Activated CD4-positive, alpha-beta T cell treated with anti-CD3 and anti-CD28 coated beads, Interleukin-2, amount 10 ng/mL, durations not matched to agents 24 days and 14 days (primary cell): ENCODE results near the gene EMILIN2. TPM values are rescaled to one million over a fixed set of nuclear protein-coding genes. Genes with fewer than 3 reads are reported as not detected.
A peak's percentile ranks its signal among the peaks of the same experiment; 100 is the strongest.

Experiments used
- DNase-seq: peaks from one replicate; pipeline ENCODE4 v3.0.0; 2022
- H3K27ac Mint-ChIP-seq: one replicate; pipeline ENCODE4 v1.8.0; 2022; ENCODE audit warnings: mild to moderate bottlenecking, mixed read lengths
- H3K27me3 Mint-ChIP-seq: one replicate; pipeline ENCODE4 v1.8.0; 2022; ENCODE audit warnings: mixed read lengths
- H3K36me3 Mint-ChIP-seq: one replicate; pipeline ENCODE4 v1.8.0; 2022; ENCODE audit warnings: low read depth, mild to moderate bottlenecking, mixed read lengths
- H3K4me1 Mint-ChIP-seq: one replicate; pipeline ENCODE4 v1.8.0; 2021; ENCODE audit warnings: mixed read lengths
- H3K4me3 Mint-ChIP-seq: one replicate; pipeline ENCODE4 v1.8.0; 2022; ENCODE audit warnings: mild to moderate bottlenecking, moderate library complexity, mixed read lengths
- H3K9me3 Mint-ChIP-seq: one replicate; pipeline ENCODE4 v1.8.0; 2021; ENCODE audit warnings: mixed read lengths
- intact Hi-C: fragments of 100-400 bp; cut with micrococcal nuclease; formaldehyde crosslinking; loops from one replicate; pipeline ENCODE4 v1.15.1; 2023
- total RNA-seq: library from RNA; stranded (reverse); gene quantifications from 2 replicates; pipeline ENCODE4 v1.2.3, GENCODE V29; 2022

EMILIN2 gene
- total RNA-seq, 1 donor from 2014 or later, result 35.5 TPM

DNA sequence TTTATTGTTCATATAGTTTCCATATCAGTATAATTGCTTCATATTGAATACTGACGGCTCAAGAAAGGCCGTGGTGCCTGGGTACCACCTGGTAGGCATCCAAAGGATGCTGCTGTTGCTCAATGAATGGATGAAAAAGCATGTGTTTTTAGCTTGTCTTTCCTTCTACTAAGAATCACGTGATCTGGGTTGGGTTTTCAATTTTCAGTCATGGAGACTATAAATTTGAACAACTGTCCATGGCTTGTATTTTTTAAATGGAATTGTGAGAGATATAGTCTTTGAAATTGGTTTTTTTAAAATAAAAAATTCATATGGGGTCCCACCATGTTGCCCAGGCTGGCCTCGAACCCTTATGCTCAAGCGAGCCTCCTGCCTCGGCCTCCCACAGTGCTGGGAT is 25.3 kb downstream of the EMILIN2 start:
- Mint-ChIP-seq H3K36me3 (no peaks in the 10 kb centered on the region), H3K4me3 (no peak overlapping the region)

DNA sequence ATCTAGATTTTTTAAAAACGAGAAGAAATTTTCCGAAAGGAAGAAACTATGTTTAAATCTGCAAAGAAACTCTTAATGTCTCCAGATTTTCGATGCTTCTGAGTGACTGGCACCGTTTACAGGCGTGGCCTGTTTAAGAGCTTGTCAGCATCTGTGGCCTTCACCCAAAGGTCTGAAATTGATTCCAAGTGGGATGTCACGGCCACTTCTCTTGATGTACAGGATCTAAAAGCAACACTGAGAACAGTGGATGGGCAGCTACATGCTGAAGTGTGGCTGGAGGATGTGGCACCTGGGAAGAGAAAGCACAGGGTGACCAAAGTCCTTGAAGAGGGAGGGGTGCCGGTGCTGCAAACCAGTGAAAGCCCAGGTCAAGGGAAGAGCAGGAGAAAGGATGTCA is 28.0 kb downstream of the EMILIN2 start:
- Mint-ChIP-seq H3K4me3 (no peak overlapping the region), H3K27ac (no peak overlapping the region), H3K9me3 (no peaks in the 10 kb centered on the region), H3K27me3 (peaks cover 2% of the 10 kb centered on the region), H3K36me3 (no peaks in the 10 kb centered on the region), H3K4me1 (peaks cover 1% of the 10 kb centered on the region)
- intact Hi-C loops, result no loop called here
- DNase-seq, result no peak

More for the DNA sequence above, 25.3 kb downstream of the EMILIN2 start:
- Mint-ChIP-seq H3K9me3 (no peaks in the 10 kb centered on the region), H3K4me1 (peaks cover 1% of the 10 kb centered on the region), H3K27ac (no peak overlapping the region), H3K27me3 (peaks cover 5% of the 10 kb centered on the region)
- DNase-seq, result no peak
- intact Hi-C loops, result no loop called here

DNA sequence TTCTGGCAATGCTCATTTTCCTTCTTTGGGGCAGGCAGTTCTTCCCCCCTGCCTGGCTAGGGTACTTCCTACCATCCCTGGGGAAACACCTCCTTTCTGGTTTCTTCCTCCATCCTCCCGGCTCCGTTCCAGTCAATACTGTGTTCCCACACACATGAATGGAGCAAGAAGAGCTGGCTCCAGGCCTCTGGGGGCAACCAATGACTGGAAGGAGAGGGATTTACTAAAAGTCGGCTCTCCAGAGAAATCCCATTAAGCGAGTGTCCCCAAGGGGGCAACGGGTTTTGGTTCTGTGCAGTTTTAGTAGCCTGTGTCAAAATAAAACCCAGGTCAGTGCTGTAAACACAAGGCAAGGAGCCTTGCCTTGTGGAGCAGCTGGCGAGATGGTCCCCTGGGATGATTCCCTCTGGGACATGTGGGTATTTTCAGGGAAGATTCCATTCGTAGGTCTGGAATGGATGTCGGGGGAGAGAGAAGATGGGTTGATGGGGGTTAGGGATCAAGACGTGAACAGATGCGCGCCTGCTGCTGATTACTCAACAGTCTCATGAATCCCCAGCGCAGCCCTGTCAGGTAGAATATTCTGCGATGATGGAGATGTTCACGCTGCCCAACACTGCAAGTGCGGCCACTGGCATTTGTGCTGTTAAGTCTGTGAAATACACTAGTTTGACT is 32.0 kb downstream of the EMILIN2 start:
- Mint-ChIP-seq H3K27ac (no peak overlapping the region), H3K4me3 (no peak overlapping the region), H3K36me3 (no peaks in the 10 kb centered on the region), H3K4me1 (peaks cover 23% of the 10 kb centered on the region), H3K9me3 (no peaks in the 10 kb centered on the region), H3K27me3 (no peaks in the 10 kb centered on the region)
- intact Hi-C loops, result no loop called here
- DNase-seq, result no peak

DNA sequence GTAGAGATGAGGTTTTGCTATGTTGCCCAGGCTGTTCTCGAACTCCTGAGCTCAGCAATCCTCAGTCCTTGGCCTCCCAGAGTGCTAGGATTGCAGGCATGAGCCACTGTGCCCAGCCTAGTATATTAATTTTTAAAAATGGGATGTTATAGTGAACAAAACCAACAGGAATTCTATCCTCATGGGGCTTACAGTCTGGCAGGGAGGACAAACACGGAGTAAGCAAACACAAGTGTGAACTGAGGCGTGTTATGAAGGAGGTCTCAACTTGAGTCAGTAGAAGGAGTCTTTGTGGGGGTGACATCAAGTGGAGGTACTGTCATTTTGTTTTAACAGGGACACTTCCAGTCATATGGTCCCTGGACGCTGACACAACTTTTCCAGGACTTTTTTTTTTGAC is 33.1 kb downstream of the EMILIN2 start:
- intact Hi-C loops, result no loop called here

DNA sequence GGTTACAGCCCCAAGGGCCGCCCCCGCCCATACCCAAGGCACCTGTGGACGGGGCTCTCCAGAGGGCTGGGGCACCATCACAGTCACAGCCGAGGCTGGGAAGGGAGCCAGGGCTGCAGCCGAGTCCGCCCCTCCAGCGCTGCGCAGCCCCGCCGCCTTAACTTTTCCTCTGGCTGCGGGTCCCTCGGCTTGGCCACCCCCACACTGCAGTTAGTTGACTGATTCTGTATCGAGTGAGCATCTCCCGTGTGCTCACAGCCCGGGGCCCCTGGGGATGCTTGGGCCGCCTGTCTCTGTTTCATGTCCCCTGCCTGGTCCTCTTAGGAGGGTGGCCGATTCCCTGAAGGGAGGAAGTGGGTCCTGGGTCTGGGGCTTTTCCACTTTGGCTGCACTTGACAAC is 33.7 kb downstream of the EMILIN2 start:
- H3K27ac Mint-ChIP-seq, result no peak overlapping the region
- no peaks in the 10 kb centered on the region for H3K36me3 Mint-ChIP-seq
- no peaks in the 10 kb centered on the region for H3K9me3 Mint-ChIP-seq
- DNase-seq, result no peak
- no peak overlapping the region for H3K4me3 Mint-ChIP-seq
- peaks cover 24% of the 10 kb centered on the region for H3K4me1 Mint-ChIP-seq
- intact Hi-C loops, result no loop called here
- H3K27me3 Mint-ChIP-seq, result no peaks in the 10 kb centered on the region

More for the DNA sequence above, 33.1 kb downstream of the EMILIN2 start:
- Mint-ChIP-seq H3K36me3 (no peaks in the 10 kb centered on the region), H3K27me3 (no peaks in the 10 kb centered on the region), H3K4me3 (no peak overlapping the region), H3K9me3 (no peaks in the 10 kb centered on the region), H3K27ac (no peak overlapping the region), H3K4me1 (peaks cover 25% of the 10 kb centered on the region)
- DNase-seq, result no peak

DNA sequence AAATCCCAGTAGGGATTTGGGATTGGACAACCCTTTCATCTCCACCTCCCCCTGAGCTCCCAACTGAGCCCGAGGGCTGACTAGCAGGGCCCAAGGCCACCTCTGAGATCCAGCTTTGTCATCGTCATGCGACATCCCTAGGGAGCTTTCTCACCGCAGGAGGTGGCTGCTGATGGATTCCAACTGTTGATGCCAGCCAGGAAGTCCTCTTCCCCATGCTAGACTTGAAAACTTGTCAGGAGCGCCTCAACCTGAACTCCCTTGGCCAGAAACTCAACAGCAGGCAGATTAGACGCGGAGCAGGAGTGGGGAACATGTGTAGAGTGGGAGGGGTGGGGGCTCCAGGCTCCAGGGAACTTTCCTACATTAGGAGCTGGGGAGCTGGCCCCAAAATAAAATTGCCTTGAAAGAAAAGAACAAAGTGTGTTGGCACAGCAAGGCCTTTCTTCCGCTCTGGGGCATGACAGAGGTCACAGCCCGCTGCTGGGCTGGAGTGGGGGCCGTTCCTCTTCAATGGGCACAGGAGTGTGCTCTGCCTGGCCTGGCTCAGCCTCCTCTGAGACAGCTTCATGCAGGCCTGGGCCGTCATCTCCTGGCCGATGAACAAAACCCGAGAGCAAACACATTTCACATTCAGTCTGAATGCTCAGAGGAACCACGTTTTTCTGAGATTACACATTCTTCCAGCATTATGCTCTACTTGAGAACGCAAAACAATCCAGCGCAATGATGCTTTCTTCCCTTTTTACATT is 34.5 kb downstream of the EMILIN2 start:
- Mint-ChIP-seq H3K4me1 (peaks cover 24% of the 10 kb centered on the region), H3K9me3 (no peaks in the 10 kb centered on the region), H3K27ac (peak overlapping the region; percentile 75), H3K27me3 (no peaks in the 10 kb centered on the region), H3K4me3 (peak overlapping the region; percentile 67), H3K36me3 (peaks cover 3% of the 10 kb centered on the region)
- DNase-seq, result no peak
- intact Hi-C loops, result no loop called here

DNA sequence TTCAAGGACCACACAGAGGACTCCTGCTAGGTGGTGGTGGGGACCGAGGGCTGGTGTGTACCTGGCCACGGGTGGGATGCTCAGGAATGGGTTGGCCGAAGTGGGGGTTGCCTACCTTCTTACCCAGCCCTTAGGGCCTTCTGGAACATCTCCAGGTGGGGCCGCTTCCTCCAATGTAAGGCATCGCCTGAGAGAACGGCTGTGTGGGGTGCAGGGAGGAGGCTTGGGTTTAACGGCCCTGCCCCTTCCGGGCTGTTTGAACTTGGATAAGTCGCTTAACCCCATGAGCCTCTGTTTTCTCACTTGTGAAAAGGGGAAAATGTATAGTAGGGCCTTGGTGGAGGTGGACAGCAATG is 35.0 kb downstream of the EMILIN2 start:
- H3K27ac Mint-ChIP-seq, result peak overlapping the region; percentile 75
- no peaks in the 10 kb centered on the region for H3K27me3 Mint-ChIP-seq
- peak overlapping the region; percentile 67 for H3K4me3 Mint-ChIP-seq
- H3K9me3 Mint-ChIP-seq, result no peaks in the 10 kb centered on the region
- DNase-seq, result peak; percentile 71
- intact Hi-C loops, result loop anchor here (2.0 kb wide), 1 partner anchor 33 kb away; no protein-coding TSS in a partner anchor
- peaks cover 9% of the 10 kb centered on the region for H3K36me3 Mint-ChIP-seq
- H3K4me1 Mint-ChIP-seq, result peaks cover 24% of the 10 kb centered on the region

DNA sequence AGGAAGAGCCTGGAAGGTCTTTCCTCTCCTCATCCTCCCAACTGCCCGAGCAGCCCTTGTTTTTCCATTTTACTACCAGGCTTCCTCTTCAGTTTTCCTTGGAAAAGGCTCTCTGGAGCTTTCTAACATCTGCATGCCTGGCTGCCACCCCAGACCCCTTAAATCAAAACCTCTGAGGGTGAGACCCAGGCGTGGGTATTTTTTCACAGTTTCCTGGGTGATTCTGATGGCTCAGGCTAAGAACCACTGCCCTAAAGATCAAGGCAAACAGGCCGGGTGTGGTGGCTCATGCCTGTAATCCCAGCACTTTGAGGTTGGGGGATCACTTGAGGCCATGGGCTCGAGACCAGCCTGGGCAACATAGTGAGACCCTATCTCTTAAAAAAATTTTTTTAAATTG is 35.4 kb downstream of the EMILIN2 start:
- no peak overlapping the region for H3K27ac Mint-ChIP-seq
- intact Hi-C loops, result loop anchor here (2.0 kb wide), 1 partner anchor 33 kb away; no protein-coding TSS in a partner anchor
- DNase-seq, result no peak
- no peak overlapping the region for H3K4me3 Mint-ChIP-seq
- H3K9me3 Mint-ChIP-seq, result peaks cover under 1% of the 10 kb centered on the region
- no peaks in the 10 kb centered on the region for H3K27me3 Mint-ChIP-seq
- peaks cover 24% of the 10 kb centered on the region for H3K4me1 Mint-ChIP-seq
- H3K36me3 Mint-ChIP-seq, result peaks cover 11% of the 10 kb centered on the region

DNA sequence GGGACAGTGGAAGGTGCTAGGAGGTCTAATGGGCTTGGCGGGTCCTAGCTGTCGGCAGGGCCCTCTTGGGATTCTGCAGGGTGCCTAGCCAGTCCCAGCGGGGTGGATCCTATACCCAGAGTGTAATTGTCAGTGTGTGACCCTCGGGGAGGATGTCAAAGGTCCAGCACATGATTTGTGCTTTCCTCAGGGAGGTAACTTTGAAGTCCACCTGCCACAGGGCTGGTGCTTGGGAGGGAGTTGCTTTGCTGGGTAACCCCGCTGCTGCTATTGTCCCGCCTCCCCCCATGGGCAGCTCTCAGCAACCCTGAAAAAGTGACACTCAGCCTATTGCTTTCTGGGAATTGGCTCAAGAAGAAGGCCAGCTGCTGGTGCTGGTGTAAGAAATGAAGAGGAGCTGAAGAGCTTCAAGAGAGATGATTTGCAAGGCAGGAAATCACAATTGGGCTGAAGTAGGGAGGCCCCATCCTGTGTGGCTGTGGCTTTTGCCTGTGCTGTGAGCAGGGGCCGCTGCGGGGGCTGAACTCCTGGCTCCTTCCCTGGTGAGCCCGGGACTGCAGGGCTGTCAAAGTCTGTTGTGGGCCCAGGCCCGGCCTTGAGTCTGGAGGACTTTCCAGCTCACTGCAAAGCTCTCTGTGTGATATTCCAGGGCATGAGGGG is 36.4 kb downstream of the EMILIN2 start:
- intact Hi-C loops, result loop anchor here (2.0 kb wide), 1 partner anchor 34 kb away; no protein-coding TSS in a partner anchor
- H3K4me3 Mint-ChIP-seq, result peak overlapping the region; percentile 63
- no peaks in the 10 kb centered on the region for H3K27me3 Mint-ChIP-seq
- peak; percentile 87 for DNase-seq
- H3K4me1 Mint-ChIP-seq, result peaks cover 24% of the 10 kb centered on the region
- peak overlapping the region; percentile 87 for H3K27ac Mint-ChIP-seq
- H3K9me3 Mint-ChIP-seq, result peaks cover 6% of the 10 kb centered on the region
- peaks cover 16% of the 10 kb centered on the region for H3K36me3 Mint-ChIP-seq

DNA sequence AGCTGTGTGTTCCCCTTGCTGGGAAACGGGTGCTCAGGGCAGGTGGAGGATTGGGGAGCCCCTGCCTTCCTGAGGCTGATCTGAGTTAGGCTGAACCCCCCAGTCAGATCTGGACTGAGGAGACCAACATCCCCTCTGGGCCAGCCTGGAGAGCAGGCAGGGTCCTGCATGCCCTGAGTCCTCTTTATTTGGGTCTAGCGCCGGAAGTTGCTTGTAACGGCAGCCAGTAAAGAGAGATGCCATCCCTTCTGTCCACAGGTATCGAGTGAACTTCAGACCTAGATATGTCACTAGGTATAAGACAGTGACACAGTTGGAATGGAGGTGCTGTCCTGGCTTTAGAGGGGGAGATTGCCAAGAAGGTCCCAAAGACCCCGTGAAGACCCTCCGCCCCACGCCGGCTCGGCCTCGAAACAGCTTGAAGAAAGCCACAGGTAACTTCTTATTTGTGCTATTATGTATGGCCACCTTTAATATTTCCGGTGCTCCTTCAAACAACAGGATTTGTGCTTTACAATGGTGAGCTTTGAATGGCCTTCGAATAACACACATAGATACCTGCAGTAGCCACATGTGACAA is 38.0 kb downstream of the EMILIN2 start:
- no peak overlapping the region for H3K4me3 Mint-ChIP-seq
- no peaks in the 10 kb centered on the region for H3K27me3 Mint-ChIP-seq
- H3K36me3 Mint-ChIP-seq, result peaks cover 17% of the 10 kb centered on the region
- H3K27ac Mint-ChIP-seq, result no peak overlapping the region
- peaks cover 8% of the 10 kb centered on the region for H3K9me3 Mint-ChIP-seq
- DNase-seq, result no peak
- peaks cover 26% of the 10 kb centered on the region for H3K4me1 Mint-ChIP-seq
- intact Hi-C loops, result no loop called here

DNA sequence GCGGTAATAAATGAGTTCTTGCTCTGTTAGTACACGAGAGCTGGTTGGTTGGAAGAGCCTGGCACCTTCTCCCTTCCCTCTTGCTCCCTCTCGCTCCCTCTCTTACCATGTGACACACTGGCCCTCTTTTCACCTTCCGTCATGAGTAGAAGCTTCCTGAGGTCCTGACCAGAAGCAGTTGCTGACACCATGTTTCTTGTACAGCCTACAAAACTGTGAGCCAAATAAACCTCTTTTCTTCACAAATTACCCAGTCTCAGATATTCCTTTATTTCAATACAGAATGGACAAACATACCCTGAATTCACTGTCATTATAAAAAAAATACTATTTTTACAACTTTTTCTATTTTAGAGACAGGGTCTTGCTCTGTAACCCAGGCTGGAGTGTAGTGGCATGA is 40.7 kb downstream of the EMILIN2 start:
- Mint-ChIP-seq H3K9me3 (peaks cover 8% of the 10 kb centered on the region), H3K36me3 (peaks cover 26% of the 10 kb centered on the region), H3K4me3 (no peak overlapping the region), H3K27me3 (no peaks in the 10 kb centered on the region), H3K27ac (no peak overlapping the region), H3K4me1 (peaks cover 41% of the 10 kb centered on the region)
- DNase-seq, result no peak
- intact Hi-C loops, result no loop called here

DNA sequence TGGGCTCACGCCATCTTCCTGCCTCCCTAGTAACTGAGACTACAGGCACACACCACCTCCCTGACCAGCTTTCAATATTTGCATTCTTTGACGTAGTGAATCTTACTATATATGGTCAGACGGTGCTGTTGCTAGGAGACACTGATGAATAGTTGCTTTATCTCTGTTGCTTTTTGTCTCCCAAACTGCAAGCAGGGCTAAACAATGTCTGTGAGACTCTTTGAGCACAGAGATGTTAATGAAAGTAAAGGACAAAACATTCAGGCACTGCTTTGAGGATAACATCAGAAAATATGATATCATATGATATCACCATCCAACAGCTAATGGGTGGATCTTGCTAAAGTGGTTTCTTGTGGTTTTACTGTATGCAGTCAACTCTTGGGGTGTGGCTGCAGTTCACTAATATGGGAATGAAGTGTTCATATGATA is 43.0 kb downstream of the EMILIN2 start:
- peak overlapping the region; percentile 3 for H3K27ac Mint-ChIP-seq
- H3K9me3 Mint-ChIP-seq, result peaks cover 8% of the 10 kb centered on the region
- peak overlapping the region; percentile 18 for H3K4me3 Mint-ChIP-seq
- H3K4me1 Mint-ChIP-seq, result peaks cover 31% of the 10 kb centered on the region
- H3K27me3 Mint-ChIP-seq, result no peaks in the 10 kb centered on the region
- intact Hi-C loops, result no loop called here
- peak; percentile 75 for DNase-seq
- peaks cover 29% of the 10 kb centered on the region for H3K36me3 Mint-ChIP-seq

DNA sequence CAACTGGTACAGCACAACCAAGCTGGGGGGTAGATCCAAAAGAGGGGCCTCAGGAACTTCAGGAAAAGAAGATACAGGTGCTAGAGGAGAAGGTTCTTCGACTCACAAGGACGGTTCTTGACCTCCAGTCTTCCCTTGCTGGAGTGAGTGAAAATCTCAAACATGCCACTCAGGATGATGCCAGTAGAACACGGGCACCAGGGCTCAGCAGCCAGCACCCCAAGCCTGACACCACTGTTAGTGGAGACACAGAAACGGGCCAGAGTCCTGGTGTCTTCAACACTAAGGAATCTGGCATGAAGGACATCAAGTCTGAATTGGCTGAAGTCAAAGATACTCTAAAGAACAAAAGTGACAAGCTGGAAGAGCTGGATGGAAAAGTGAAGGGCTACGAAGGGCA is 43.8 kb downstream of the EMILIN2 start:
- intact Hi-C loops, result no loop called here
- Mint-ChIP-seq H3K27ac (peak overlapping the region; percentile 18), H3K4me1 (peaks cover 31% of the 10 kb centered on the region), H3K4me3 (peak overlapping the region; percentile 13), H3K27me3 (no peaks in the 10 kb centered on the region), H3K36me3 (peaks cover 34% of the 10 kb centered on the region), H3K9me3 (peaks cover 8% of the 10 kb centered on the region)
- no peak for DNase-seq
